ENCODE measurements around the gene HECTD2. TPM values are rescaled to one million over a fixed set of nuclear protein-coding genes. Genes with fewer than 3 reads are reported as not detected.
"Not testable (repeated sequence)": the region's sequence is repeated elsewhere in the genome, so short reads cannot be mapped to it uniquely, and the experiment has no call there.

Gene HECTD2
- total RNA-seq, 1 experiment from 2014 or later, result 3.8 TPM

- DNase-seq (ENCODE audit: low read depth, low spot score), result no peak
- in situ Hi-C loops (cut with HindIII; ENCODE audit: low pct_unique_long_range_greater_than_20kb, low sequenced_read_pairs), result no loop called here
Observed at GRCh38 chr10:91549262-91549661, 139.1 kb downstream of the HECTD2 start.

DNA sequence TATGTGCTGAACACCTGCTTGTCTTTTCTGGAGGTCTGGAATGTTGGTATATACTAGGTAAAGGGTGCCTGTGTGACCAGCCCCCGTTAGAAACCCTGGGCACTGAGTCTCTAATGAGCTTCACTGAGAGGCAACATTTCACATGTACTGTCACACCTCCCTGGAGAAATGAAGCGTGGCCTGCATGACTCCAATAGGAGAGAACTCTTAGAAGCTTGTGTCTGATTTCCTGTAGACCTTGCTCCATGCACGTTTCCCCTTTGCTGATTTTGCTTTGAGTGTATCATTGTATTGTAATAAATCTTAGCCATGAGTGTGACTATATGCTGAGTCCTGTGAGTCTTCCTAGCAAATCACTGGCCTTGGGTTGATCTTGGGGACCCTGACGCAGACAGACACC is 139.9 kb downstream of the HECTD2 start:
- DNase-seq (ENCODE audit: low read depth, low spot score), result no peak
- in situ Hi-C loops (cut with HindIII; ENCODE audit: low pct_unique_long_range_greater_than_20kb, low sequenced_read_pairs), result no loop called here

DNA sequence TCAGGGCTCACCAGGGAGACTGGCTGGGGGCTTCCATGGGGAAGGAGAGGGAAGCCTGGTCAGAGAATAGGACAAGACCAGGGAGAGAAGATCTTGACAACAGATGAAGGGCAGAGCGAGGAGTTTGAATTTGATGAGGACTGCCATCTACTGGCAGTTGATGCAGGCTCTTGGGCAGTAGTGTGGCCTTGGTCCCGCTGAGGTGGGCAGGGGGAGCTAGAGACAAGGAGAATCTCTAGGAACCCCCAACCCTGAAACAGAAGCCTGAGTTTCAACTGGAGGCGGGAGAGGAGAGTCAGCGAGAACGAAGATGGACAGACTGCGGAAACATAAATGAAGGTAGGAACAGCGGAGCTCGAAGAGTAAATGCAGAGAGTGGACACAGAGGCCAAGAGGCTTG is 141.7 kb downstream of the HECTD2 start:
- peak; percentile 83 for DNase-seq (ENCODE audit: low read depth, low spot score)
- in situ Hi-C loops (cut with HindIII; ENCODE audit: low pct_unique_long_range_greater_than_20kb, low sequenced_read_pairs), result no loop called here

- in situ Hi-C loops (cut with HindIII; ENCODE audit: low pct_unique_long_range_greater_than_20kb, low sequenced_read_pairs), result no loop called here
Observed at GRCh38 chr10:91552274-91553095, 142.3 kb downstream of the HECTD2 start.

GRCh38 chr10:91555455-91555854 is 145.3 kb downstream of the HECTD2 start:
- in situ Hi-C loops (cut with HindIII; ENCODE audit: low pct_unique_long_range_greater_than_20kb, low sequenced_read_pairs), result no loop called here
- no peak for DNase-seq (ENCODE audit: low read depth, low spot score)

More at GRCh38 chr10:91552274-91553095, 142.3 kb downstream of the HECTD2 start:
- DNase-seq (ENCODE audit: low read depth, low spot score), result peak; percentile 27

GRCh38 chr10:91556691-91557566 is 146.8 kb downstream of the HECTD2 start:
- in situ Hi-C loops (cut with HindIII; ENCODE audit: low pct_unique_long_range_greater_than_20kb, low sequenced_read_pairs), result no loop called here
- peak; percentile 20 for DNase-seq (ENCODE audit: low read depth, low spot score)

DNA sequence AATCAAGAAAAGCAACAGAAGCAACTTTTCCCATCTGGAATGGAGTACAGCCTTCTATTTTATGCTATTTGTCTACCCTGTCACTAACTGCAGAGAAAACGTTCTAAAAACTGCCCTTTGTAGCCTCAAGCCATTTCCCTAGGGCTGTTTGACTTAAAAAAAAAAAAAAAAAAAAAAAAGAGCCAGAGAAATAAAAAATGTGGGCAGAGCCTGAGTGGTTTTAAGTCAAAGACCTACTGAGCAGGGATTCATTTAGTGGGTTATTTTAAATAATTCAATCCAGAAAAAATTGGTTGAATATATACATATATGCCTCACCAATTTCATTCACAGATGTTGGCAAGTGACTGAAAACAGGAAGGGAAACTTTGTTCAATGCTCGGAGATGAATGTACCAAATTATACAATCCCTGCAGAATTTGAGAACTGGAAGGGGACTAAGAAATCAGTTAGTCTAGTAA is 147.5 kb downstream of the HECTD2 start:
- no peak for DNase-seq (ENCODE audit: low read depth, low spot score)
- in situ Hi-C loops (cut with HindIII; ENCODE audit: low pct_unique_long_range_greater_than_20kb, low sequenced_read_pairs), result no loop called here

- DNase-seq (ENCODE audit: low read depth, low spot score), result no peak
- in situ Hi-C loops (cut with HindIII; ENCODE audit: low pct_unique_long_range_greater_than_20kb, low sequenced_read_pairs), result no loop called here
Observed at GRCh38 chr10:91558473-91558872, 148.3 kb downstream of the HECTD2 start.

DNA sequence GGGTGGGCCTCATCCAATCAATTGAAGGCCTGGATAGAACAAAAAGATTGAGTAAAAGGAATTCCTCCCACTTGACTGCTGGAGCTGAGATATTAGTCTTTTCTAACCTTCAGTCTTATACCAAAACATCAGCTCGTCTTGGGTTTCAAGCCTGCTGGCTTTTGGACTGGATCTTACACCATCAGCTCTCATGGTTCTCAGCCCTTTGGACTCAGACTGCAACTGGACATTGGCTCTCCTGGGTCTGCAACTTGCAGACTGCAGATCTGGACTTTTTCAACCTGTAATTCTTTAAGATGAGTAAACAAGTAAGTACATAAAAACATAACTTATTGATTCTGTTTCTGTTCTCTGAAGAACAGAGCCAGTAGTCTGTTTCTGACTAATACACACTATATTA is 149.0 kb downstream of the HECTD2 start:
- in situ Hi-C loops (cut with HindIII; ENCODE audit: low pct_unique_long_range_greater_than_20kb, low sequenced_read_pairs), result no loop called here
- no peak for DNase-seq (ENCODE audit: low read depth, low spot score)

GRCh38 chr10:91559750-91560149 is 149.6 kb downstream of the HECTD2 start:
- DNase-seq (ENCODE audit: low read depth, low spot score), result no peak
- in situ Hi-C loops (cut with HindIII; ENCODE audit: low pct_unique_long_range_greater_than_20kb, low sequenced_read_pairs), result no loop called here

GRCh38 chr10:91560827-91561226 is 150.7 kb downstream of the HECTD2 start:
- in situ Hi-C loops (cut with HindIII; ENCODE audit: low pct_unique_long_range_greater_than_20kb, low sequenced_read_pairs); DNase-seq (ENCODE audit: low read depth, low spot score): not testable (repeated sequence)

- in situ Hi-C loops (cut with HindIII; ENCODE audit: low pct_unique_long_range_greater_than_20kb, low sequenced_read_pairs), result no loop called here
- DNase-seq (ENCODE audit: low read depth, low spot score), result no peak
Observed at GRCh38 chr10:91562839-91563581, 152.9 kb downstream of the HECTD2 start.

DNA sequence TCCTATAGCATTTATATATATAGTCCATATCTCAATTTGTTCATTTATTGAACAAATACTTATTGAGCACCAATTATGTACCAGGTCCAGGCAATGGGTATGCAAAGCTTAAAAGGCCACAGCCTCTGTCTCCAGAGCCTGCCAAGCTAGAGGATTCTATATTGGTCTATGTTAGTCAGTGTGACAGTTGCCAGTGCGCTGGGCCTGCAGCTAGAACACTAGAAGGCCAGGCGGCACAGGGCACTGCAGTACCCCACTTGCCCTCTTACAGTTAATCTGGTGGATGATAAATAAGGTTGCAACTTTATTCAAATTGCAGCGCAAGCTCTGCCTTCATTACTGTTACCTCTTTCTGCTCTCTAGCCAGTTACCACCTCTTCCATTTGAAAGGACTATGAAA is 153.9 kb downstream of the HECTD2 start:
- no peak for DNase-seq (ENCODE audit: low read depth, low spot score)
- in situ Hi-C loops (cut with HindIII; ENCODE audit: low pct_unique_long_range_greater_than_20kb, low sequenced_read_pairs), result no loop called here

Small RNA genes within 50 kb of the gene (small RNA-seq; reads per million reads assigned to genes)
- 0 reads per million in 2 experiments for gene AL161798.1
- 0 reads per million in 2 experiments for gene RPS27P1

Other genes starting within 250 kb of the HECTD2 start
- 22.1 and 24.4 TPM in 2 replicates for gene PCGF5, start 189.7 kb upstream of the HECTD2 start, total RNA-seq (2014; rRNA removed; shearing (Covaris generic))
- 12.2 and 13.2 TPM in 2 replicates for gene PPP1R3C, start 222.7 kb downstream of the HECTD2 start, total RNA-seq (2014; rRNA removed; shearing (Covaris generic))

Measured in SK-MEL-5 (cell line).